DOHH2 (cell line): ENCODE data around the gene WASL.

Experiments used
- H3F3A ChIP-seq: fragments of 200-600 bp; sonication (generic), shearing (Covaris generic); 2 replicates; pipeline ENCODE4 v1.6.0; 2016; ENCODE audit warnings: antibody characterized with exemption, mild to moderate bottlenecking; ENCODE audit not compliant: control insufficient read depth, insufficient read depth
- H3K27ac ChIP-seq: fragments of 200-600 bp; sonication (generic); 2 replicates; pipeline ENCODE4 v1.5.1; 2014; ENCODE audit warnings: low read depth, mild to moderate bottlenecking, low read length, moderate library complexity
- H3K27me3 ChIP-seq: fragments of 200-600 bp; sonication (generic); 2 replicates; pipeline ENCODE4 v1.6.1; 2014; ENCODE audit warnings: mild to moderate bottlenecking, low read length, mixed read lengths; ENCODE audit not compliant: control insufficient read depth
- H3K36me3 ChIP-seq: fragments of 200-600 bp; sonication (generic); 2 replicates; pipeline ENCODE4 v1.6.1; 2014; ENCODE audit warnings: mild to moderate bottlenecking, low read length, moderate library complexity, mixed read lengths; ENCODE audit not compliant: control insufficient read depth
- H3K4me1 ChIP-seq: fragments of 200-600 bp; sonication (generic); 2 replicates; pipeline ENCODE4 v1.6.1; 2014; ENCODE audit warnings: mild to moderate bottlenecking, low read length, mixed read lengths; ENCODE audit not compliant: control insufficient read depth
- H3K4me2 ChIP-seq: fragments of 200-600 bp; sonication (generic); 2 replicates; pipeline ENCODE4 v1.6.0; 2014; ENCODE audit warnings: mild to moderate bottlenecking, low read length, moderate library complexity
- H3K4me3 ChIP-seq: fragments of 200-600 bp; sonication (generic); 2 replicates; pipeline ENCODE4 v1.5.1; 2014; ENCODE audit warnings: mild to moderate bottlenecking, low read length, mixed read lengths
- H3K79me2 ChIP-seq: fragments of 200-600 bp; sonication (generic); 2 replicates; pipeline ENCODE4 v1.6.1; 2014; ENCODE audit warnings: mild to moderate bottlenecking, low read length, mixed read lengths; ENCODE audit not compliant: control insufficient read depth
- H3K9me2 ChIP-seq: fragments of 200-600 bp; sonication (generic); replicated peaks from 2 replicates; pipeline ENCODE4 v1.6.1; 2014; ENCODE audit warnings: mild to moderate bottlenecking, low read length, mixed read lengths; ENCODE audit not compliant: control insufficient read depth
- H3K9me3 ChIP-seq: fragments of 200-600 bp; sonication (generic); 2 replicates; pipeline ENCODE4 v1.6.1; 2014; ENCODE audit warnings: antibody characterized with exemption, low read length, mixed read lengths; ENCODE audit not compliant: control insufficient read depth, insufficient read depth
- H4K20me1 ChIP-seq: fragments of 200-600 bp; sonication (generic); 2 replicates; pipeline ENCODE4 v1.6.0; 2014; ENCODE audit warnings: low read depth, mild to moderate bottlenecking, antibody characterized with exemption, low read length, moderate library complexity; ENCODE audit not compliant: control insufficient read depth, insufficient read depth
- CTCF ChIP-seq: fragments of 200-600 bp; sonication (generic); IDR thresholded peaks from one replicate; pipeline ENCODE4 v1.5.1; 2014; ENCODE audit warnings: antibody characterized with exemption, mild to moderate bottlenecking, low read depth, low read length; ENCODE audit not compliant: poor library complexity, severe bottlenecking
- EZH2phosphoT487 ChIP-seq: fragments of 200-600 bp; sonication (generic); IDR thresholded peaks from 2 replicates; pipeline ENCODE4 v1.6.1; 2017; ENCODE audit warnings: borderline replicate concordance, mild to moderate bottlenecking, antibody characterized with exemption, low read length, moderate library complexity, mixed read lengths

The WASL gene

GRCh38 chr7:123633553-123633952, 115.2 kb downstream of the WASL start:
- no peaks in the 10 kb centered on the region for H3K9me2 ChIP-seq
- H3K36me3 ChIP-seq = no peaks in the 10 kb centered on the region
- no peak overlapping the region for H3K4me2 ChIP-seq
- H3K79me2 ChIP-seq = no peaks in the 10 kb centered on the region
- H3K27me3 ChIP-seq = peaks cover 8% of the 10 kb centered on the region; the same call in 1 of the 2 replicates
- H3K4me1 ChIP-seq = no peaks in the 10 kb centered on the region
- TF ChIP-seq EZH2phosphoT487 (no peak), CTCF (no peak)
- H3K27ac ChIP-seq = no peak overlapping the region
- H3K4me3 ChIP-seq = no peak overlapping the region
- no peaks in the 10 kb centered on the region for H3K9me3 ChIP-seq
- H3F3A ChIP-seq = no peaks in the 10 kb centered on the region
- H4K20me1 ChIP-seq = no peaks in the 10 kb centered on the region

- H3K4me1 ChIP-seq = no peaks in the 10 kb centered on the region
- H3K4me3 ChIP-seq = no peak overlapping the region
- no peak overlapping the region for H3K4me2 ChIP-seq
- H3K27me3 ChIP-seq = peaks cover 4% of the 10 kb centered on the region; the same call in 1 of the 2 replicates
- no peak overlapping the region for H3K27ac ChIP-seq
- no peaks in the 10 kb centered on the region for H3K9me3 ChIP-seq
- no peaks in the 10 kb centered on the region for H3F3A ChIP-seq
- TF ChIP-seq CTCF (no peak), EZH2phosphoT487 (no peak)
- H3K9me2 ChIP-seq = no peaks in the 10 kb centered on the region
- H4K20me1 ChIP-seq = no peaks in the 10 kb centered on the region
- H3K79me2 ChIP-seq = no peaks in the 10 kb centered on the region
- H3K36me3 ChIP-seq = no peaks in the 10 kb centered on the region
Measured at GRCh38 chr7:123632808-123633207, 116.0 kb downstream of the WASL start.
